Measurements from ENCODE around the gene OSBPL5.

The OSBPL5 gene

DNA sequence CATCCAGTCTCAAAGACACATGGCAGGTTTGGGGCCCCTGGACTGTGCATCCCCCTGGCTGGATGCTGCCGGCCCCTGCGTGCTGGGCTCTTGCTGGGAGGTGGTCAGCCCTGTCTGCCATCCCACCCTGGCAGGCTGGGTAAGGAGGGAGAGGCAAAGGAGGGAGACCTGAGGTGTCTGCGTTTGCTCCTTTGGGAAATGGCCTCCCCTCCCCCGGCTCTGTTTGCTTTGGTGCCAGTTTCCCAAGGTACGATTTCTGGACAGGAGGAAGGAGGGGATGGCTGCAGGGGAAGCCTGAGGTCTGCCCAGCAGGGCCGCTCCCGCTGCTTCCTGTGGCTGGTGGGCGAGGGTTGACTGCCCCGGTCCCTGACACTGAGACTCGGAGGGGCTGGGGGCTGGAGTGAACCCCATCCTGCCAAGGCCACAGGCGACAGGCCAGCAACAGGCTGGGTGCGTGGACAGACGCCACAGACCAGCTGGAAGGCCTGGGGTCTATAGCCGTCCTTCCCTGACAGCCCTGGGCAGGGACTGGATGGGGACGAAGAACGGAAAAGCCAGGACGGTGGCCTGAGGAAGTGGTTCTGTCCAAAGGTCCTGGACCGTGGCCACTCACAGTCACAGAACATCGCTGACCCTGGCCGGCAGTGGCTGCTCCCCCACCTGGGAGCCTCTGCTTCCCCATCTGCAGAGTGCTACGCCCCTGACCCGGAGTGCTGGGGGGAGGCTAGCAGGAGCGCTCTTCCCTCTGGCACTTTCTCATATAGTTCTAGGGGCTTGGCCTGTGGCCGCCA is 38.0 kb downstream of the OSBPL5 start:
- TF ChIP-seq, protein P1, sequence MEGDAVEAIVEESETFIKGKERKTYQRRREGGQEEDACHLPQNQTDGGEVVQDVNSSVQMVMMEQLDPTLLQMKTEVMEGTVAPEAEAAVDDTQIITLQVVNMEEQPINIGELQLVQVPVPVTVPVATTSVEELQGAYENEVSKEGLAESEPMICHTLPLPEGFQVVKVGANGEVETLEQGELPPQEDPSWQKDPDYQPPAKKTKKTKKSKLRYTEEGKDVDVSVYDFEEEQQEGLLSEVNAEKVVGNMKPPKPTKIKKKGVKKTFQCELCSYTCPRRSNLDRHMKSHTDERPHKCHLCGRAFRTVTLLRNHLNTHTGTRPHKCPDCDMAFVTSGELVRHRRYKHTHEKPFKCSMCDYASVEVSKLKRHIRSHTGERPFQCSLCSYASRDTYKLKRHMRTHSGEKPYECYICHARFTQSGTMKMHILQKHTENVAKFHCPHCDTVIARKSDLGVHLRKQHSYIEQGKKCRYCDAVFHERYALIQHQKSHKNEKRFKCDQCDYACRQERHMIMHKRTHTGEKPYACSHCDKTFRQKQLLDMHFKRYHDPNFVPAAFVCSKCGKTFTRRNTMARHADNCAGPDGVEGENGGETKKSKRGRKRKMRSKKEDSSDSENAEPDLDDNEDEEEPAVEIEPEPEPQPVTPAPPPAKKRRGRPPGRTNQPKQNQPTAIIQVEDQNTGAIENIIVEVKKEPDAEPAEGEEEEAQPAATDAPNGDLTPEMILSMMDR (IDR thresholded peaks at IDR 0.05; ENCODE audit: insufficient read depth, missing control alignments), result no peak
- no peak for DNase-seq (ENCODE audit: insufficient read length, low spot score)
- no peak for FAIRE-seq

DNA sequence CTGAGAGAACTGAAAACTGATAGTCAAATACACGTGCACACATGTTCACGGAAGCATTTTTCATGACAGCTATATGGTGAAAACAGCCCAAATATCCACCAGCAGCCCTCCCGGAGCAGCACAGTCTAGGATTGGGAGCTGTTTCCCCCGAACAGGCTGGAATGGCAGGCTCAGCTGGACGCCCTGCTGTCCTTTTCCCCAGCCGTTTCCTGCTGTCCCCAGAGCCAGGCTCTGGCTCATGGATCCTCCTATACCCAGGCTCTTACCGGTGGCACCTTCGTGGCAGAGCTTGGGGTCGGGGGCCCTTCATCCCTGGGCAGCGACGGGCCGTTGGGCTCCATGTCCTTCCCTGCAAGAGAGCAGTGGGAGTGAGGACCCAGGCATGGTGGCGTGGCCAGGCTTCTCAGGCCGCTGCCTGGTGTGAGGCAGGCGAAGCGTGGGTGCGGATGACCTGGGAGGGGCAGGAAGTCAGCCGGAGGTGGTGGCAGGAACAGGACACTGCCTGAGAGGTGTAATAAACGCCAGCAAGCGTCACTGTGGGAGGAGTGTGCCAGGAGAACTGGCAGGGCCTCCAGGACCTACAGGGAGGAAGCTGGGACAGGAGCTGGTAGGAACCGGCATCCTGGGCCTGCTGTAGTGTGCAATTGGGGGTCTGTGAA is 38.8 kb downstream of the OSBPL5 start:
- TF ChIP-seq, protein P1 (IDR thresholded peaks at IDR 0.05; ENCODE audit: insufficient read depth, missing control alignments), result no peak
- DNase-seq (ENCODE audit: insufficient read length, low spot score), result no peak
- FAIRE-seq, result no peak

DNA sequence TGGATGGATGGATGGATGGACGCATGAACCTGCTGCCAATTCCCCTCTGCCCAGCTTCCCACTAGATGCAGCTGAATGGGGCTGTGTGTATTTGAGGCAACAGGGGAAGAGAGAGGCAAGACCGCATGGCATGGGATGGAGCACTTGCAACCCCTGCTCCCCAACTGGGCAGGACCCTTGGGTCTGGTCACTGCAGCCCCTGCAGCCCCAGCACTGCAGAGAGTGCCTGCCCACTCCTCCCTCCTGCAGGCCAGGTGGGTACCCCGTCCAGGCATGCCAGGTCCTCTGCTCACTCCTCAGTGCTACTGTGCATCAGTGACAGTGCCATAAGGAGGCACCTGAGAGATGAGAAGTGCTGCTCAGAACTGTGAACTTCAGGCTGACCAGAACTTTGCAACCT is 40.3 kb downstream of the OSBPL5 start:
- DNase-seq (ENCODE audit: insufficient read length, low spot score), result no peak
- TF ChIP-seq, protein P1 (IDR thresholded peaks at IDR 0.05; ENCODE audit: insufficient read depth, missing control alignments), result no peak
- no peak for FAIRE-seq

DNA sequence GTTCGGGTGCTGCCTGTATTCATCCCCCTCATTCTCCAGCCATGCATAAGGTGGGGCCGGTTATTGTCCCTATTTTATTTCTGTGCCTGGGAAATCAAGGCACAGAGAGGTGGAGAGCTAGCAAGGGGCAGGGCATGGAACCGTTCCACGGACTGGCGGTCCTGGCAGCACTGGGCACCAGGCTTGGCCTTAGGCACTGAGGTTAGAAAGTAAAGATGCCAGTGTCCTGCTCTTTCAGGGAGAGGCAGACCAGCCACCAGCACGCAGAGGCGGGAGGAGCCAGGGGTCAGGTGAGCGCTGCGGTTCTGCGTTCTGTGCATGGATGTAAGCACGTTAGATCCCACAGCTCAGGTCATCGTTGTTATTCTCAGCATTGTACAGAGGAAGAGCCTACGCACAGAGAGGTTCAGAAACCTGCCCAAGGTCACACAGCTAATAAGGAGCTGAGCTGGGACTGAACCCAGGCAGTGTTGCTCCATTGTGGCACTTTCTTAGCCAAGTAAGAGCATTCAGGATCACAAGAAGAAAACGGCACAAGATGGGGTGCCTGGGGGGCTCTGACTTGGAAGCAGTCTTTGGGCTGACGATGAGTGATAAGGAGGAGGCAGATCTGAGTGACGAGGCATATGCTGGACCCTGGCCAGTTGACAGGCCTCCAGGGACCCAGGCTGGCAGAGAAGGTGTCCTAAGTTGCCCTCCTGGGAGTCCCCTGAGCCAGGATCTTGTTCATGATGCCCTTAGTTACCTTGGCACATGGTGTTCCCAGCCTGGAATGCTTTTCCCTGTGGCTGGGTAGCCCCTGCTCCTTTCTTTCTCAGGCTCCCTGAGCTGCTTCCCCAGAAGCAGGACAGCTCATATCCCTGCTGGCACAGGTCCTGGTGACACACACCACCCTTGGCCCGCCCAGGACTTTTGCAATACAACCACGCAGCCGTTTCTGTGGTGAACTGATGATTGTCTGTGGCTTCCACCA is 41.1 kb downstream of the OSBPL5 start:
- FAIRE-seq, result no peak
- no peak for DNase-seq (ENCODE audit: insufficient read length, low spot score)
- TF ChIP-seq, protein P1 (IDR thresholded peaks at IDR 0.05; ENCODE audit: insufficient read depth, missing control alignments), result no peak

DNA sequence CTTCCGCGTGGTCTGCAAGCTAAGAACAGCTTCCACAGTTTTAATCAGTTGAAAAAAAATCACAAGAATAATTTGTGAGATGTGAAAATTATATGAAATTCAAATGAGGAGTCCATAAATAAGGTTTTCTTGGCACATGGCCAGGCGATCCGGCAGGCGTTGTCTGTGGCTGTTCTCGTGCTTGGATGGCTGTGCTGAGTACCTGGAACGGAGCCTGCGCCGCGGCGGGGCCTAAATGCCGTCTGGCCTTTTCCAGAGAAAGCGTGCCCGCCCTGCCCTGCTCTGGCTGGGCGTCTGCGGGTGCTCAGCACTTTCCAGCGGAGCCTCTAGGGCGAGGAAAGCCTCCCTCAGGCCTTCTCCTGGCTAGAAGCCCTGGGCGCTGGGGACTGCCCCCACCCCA is 41.8 kb downstream of the OSBPL5 start:
- no peak for FAIRE-seq
- DNase-seq (ENCODE audit: insufficient read length, low spot score), result no peak
- TF ChIP-seq, protein P1 (IDR thresholded peaks at IDR 0.05; ENCODE audit: insufficient read depth, missing control alignments), result no peak

DNA sequence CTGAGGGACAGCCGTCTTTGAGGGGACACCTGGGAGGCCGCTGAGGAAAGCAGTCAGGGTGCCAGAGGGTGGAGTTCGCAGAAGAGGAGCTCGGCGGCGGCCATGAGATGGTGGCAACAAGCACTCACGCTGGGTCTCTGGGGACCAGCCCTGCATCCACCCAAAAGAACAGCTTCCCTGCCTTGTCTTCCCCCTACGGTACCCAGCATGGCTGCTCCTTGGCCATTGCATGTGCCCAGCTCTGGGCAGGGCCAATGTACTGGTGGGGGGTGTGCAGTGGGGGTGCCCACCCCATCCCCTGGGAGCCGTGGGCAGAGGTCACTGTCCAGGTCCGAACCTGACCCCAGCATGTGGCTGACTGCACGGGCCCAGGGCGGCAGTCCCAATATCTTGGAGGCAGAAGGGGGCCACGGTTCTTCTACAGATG is 42.3 kb downstream of the OSBPL5 start:
- DNase-seq (ENCODE audit: insufficient read length, low spot score) (no peak), FAIRE-seq (no peak)
- TF ChIP-seq, protein P1 (IDR thresholded peaks at IDR 0.05; ENCODE audit: insufficient read depth, missing control alignments), result no peak

All from D721Med (cell line).